GM18951 (cell line): ENCODE measurements around the gene CHST15.

ENCODE experiments used
- POLR2A ChIP-seq: IDR thresholded peaks from 4 replicates; pipeline ENCODE4 v1.6.1; 2011; ENCODE audit warnings: mild to moderate bottlenecking; ENCODE audit not compliant: insufficient read length, insufficient read depth; ENCODE audit errors: extremely low read depth
- in situ Hi-C: fragments of 300-500 bp; cut with MboI; formaldehyde crosslinking; loops from one replicate; pipeline ENCODE4 v1.12.0; 2022; ENCODE audit warnings: low sequenced_read_pairs, mixed read lengths, inconsistent platforms; ENCODE audit not compliant: unreplicated experiment

CHST15 gene

GRCh38 chr10:124092860-124093773 lies at the start of gene CHST15:
TSS of gene CHST15 (minus strand) at chr10:124093598. CDS start at chr10:124046212, 47,386 bp downstream.
- TF ChIP-seq POLR2A = no peak
- in situ Hi-C loops = no loop called here

- in situ Hi-C loops = no loop called here
- no peak for TF ChIP-seq POLR2A
Measured at GRCh38 chr10:124142960-124143359, 49.6 kb upstream of the CHST15 start.

GRCh38 chr10:124142006-124142739 lies 48.8 kb upstream of the CHST15 start:
- no peak for TF ChIP-seq POLR2A
- in situ Hi-C loops = no loop called here

- in situ Hi-C loops = no loop called here
- no peak for TF ChIP-seq POLR2A
Measured at GRCh38 chr10:124138883-124139348, 45.5 kb upstream of the CHST15 start.

- TF ChIP-seq POLR2A = no peak
- in situ Hi-C loops = no loop called here
Measured at GRCh38 chr10:124138195-124138882, 44.9 kb upstream of the CHST15 start.

GRCh38 chr10:124134251-124134893 lies 41.0 kb upstream of the CHST15 start:
- in situ Hi-C loops = no loop called here
- TF ChIP-seq POLR2A = no peak

- TF ChIP-seq POLR2A = no peak
- in situ Hi-C loops = no loop called here
Measured at GRCh38 chr10:124132876-124133275, 39.5 kb upstream of the CHST15 start.

- TF ChIP-seq POLR2A = no peak
- in situ Hi-C loops = no loop called here
Measured at GRCh38 chr10:124132306-124132705, 38.9 kb upstream of the CHST15 start.

GRCh38 chr10:124131172-124131571 lies 37.8 kb upstream of the CHST15 start:
- TF ChIP-seq POLR2A = no peak
- in situ Hi-C loops = no loop called here

GRCh38 chr10:124130198-124130900 lies 37.0 kb upstream of the CHST15 start:
- in situ Hi-C loops = no loop called here
- no peak for TF ChIP-seq POLR2A

- in situ Hi-C loops = no loop called here
- no peak for TF ChIP-seq POLR2A
Measured at GRCh38 chr10:124129471-124129870, 36.1 kb upstream of the CHST15 start.

GRCh38 chr10:124128811-124129145 lies 35.4 kb upstream of the CHST15 start:
- TF ChIP-seq POLR2A = no peak
- in situ Hi-C loops = no loop called here

GRCh38 chr10:124127965-124128810 lies 34.8 kb upstream of the CHST15 start:
- no peak for TF ChIP-seq POLR2A
- in situ Hi-C loops = no loop called here
